Natural killer cell treated with Interleukin-12 subunit alpha and Interleukin-12 subunit beta and Interleukin-15 and Interleukin-18, amount 100 ng/mL, for 72 hours (primary cell): ENCODE results near the gene ITSN1. TPM values are rescaled to one million over a fixed set of nuclear protein-coding genes. Genes with fewer than 3 reads are reported as not detected.
"Not testable (repeated sequence)": the region's sequence is repeated elsewhere in the genome, so short reads cannot be mapped to it uniquely, and the experiment has no call there.

Source experiments
- ATAC-seq, 2 donors: fragments of 150-1000 bp; cut with Tn5 transposase in 1 of 2; sonication (Bioruptor Pico), chemical (Tn5 transposase) in 1 of 2; 2 replicates each; pipeline ENCODE4 v1.10.0; 2021
- DNase-seq: peaks from one replicate; pipeline ENCODE4 v3.0.0; 2022; ENCODE audit warnings: low spot score
- H3K27ac Mint-ChIP-seq, 2 donors: 1 replicate in 1 of 2; 2 replicates in 1 of 2; pipeline ENCODE4 v1.8.0; 2022; ENCODE audit warnings: mixed read lengths in 2 of 2, mild to moderate bottlenecking in 1 of 2, moderate library complexity in 1 of 2
- H3K27me3 Mint-ChIP-seq, 2 donors: 1 replicate in 1 of 2; 2 replicates in 1 of 2; pipeline ENCODE4 v1.8.0; 2022; ENCODE audit warnings: mixed read lengths in 2 of 2
- H3K36me3 Mint-ChIP-seq: one replicate; pipeline ENCODE4 v1.8.0; 2022; ENCODE audit warnings: mixed read lengths
- H3K4me1 Mint-ChIP-seq, 2 donors: 1 replicate in 1 of 2; 2 replicates in 1 of 2; pipeline ENCODE4 v1.8.0; 2022; ENCODE audit warnings: low read depth in 2 of 2, mixed read lengths in 2 of 2, mild to moderate bottlenecking in 1 of 2
- H3K4me3 Mint-ChIP-seq: one replicate; pipeline ENCODE4 v1.8.0; 2022; ENCODE audit warnings: mixed read lengths
- H3K9me3 Mint-ChIP-seq: 2 replicates; pipeline ENCODE4 v1.8.0; 2022; ENCODE audit warnings: mixed read lengths
- total RNA-seq, 2 donors: library from RNA; stranded (reverse); gene quantifications; one replicate each; pipeline ENCODE4 v1.2.3, GENCODE V29; 2022

The ITSN1 gene
- total RNA-seq, 2 donors from 2014 or later = 4.0 to 8.1 TPM

GRCh38 chr21:33864150-33864549 is 221.8 kb downstream of the ITSN1 start:
- H3K27me3 Mint-ChIP-seq = peaks cover 5 to 7% of the 10 kb centered on the region in 2 donors
- H3K36me3 Mint-ChIP-seq = no peaks in the 10 kb centered on the region
- DNase-seq = no peak
- H3K9me3 Mint-ChIP-seq = no peaks in the 10 kb centered on the region
- ATAC-seq = no peak
- no peak overlapping the region for H3K27ac Mint-ChIP-seq
- peaks cover 3 to 4% of the 10 kb centered on the region in 2 donors for H3K4me1 Mint-ChIP-seq
- no peak overlapping the region for H3K4me3 Mint-ChIP-seq

GRCh38 chr21:33865176-33865575 is 222.9 kb downstream of the ITSN1 start:
- no peak for DNase-seq
- H3K9me3 Mint-ChIP-seq = no peaks in the 10 kb centered on the region
- H3K36me3 Mint-ChIP-seq = no peaks in the 10 kb centered on the region
- H3K27ac Mint-ChIP-seq = no peak overlapping the region
- peaks cover 3 to 4% of the 10 kb centered on the region in 2 donors for H3K4me1 Mint-ChIP-seq
- no peak for ATAC-seq
- H3K4me3 Mint-ChIP-seq = no peak overlapping the region
- H3K27me3 Mint-ChIP-seq = peaks cover 2 to 7% of the 10 kb centered on the region in 2 donors

GRCh38 chr21:33865996-33866575 is 223.8 kb downstream of the ITSN1 start:
- H3K27me3 Mint-ChIP-seq = peaks cover 2 to 7% of the 10 kb centered on the region in 2 donors
- H3K27ac Mint-ChIP-seq = no peak overlapping the region
- peaks cover 3 to 4% of the 10 kb centered on the region in 2 donors for H3K4me1 Mint-ChIP-seq
- ATAC-seq (no peak), DNase-seq (no peak)
- no peaks in the 10 kb centered on the region for H3K36me3 Mint-ChIP-seq
- H3K4me3 Mint-ChIP-seq = no peak overlapping the region
- no peaks in the 10 kb centered on the region for H3K9me3 Mint-ChIP-seq

- H3K27me3 Mint-ChIP-seq = peaks cover 2 to 7% of the 10 kb centered on the region in 2 donors
- ATAC-seq = no peak
- no peaks in the 10 kb centered on the region for H3K9me3 Mint-ChIP-seq
- H3K36me3 Mint-ChIP-seq = no peaks in the 10 kb centered on the region
- no peak for DNase-seq
- H3K4me1 Mint-ChIP-seq = peaks cover 3 to 4% of the 10 kb centered on the region in 2 donors
- no peak overlapping the region for H3K4me3 Mint-ChIP-seq
- no peak overlapping the region for H3K27ac Mint-ChIP-seq
Measured at GRCh38 chr21:33866826-33867225, 224.5 kb downstream of the ITSN1 start.

GRCh38 chr21:33867868-33868267 is 225.6 kb downstream of the ITSN1 start:
- not testable (repeated sequence) for ATAC-seq, DNase-seq, H3K4me1 Mint-ChIP-seq, H3K27me3 Mint-ChIP-seq, H3K36me3 Mint-ChIP-seq, H3K9me3 Mint-ChIP-seq
- peak overlapping the region in 1 of 2 donors; percentile 70 for H3K27ac Mint-ChIP-seq
- H3K4me3 Mint-ChIP-seq = peak overlapping the region; percentile 79

- Mint-ChIP-seq H3K4me1 (peaks cover 3 to 4% of the 10 kb centered on the region in 2 donors), H3K36me3 (no peaks in the 10 kb centered on the region), H3K4me3 (no peak overlapping the region), H3K27me3 (peaks cover 0 to 2% of the 10 kb centered on the region in 2 donors), H3K27ac (no peak overlapping the region), H3K9me3 (no peaks in the 10 kb centered on the region)
- DNase-seq = no peak
- no peak for ATAC-seq
Measured at GRCh38 chr21:33869873-33870272, 227.6 kb downstream of the ITSN1 start.

GRCh38 chr21:33870768-33871167 is 228.5 kb downstream of the ITSN1 start:
- Mint-ChIP-seq H3K9me3 (no peaks in the 10 kb centered on the region), H3K27ac (no peak overlapping the region), H3K36me3 (no peaks in the 10 kb centered on the region), H3K27me3 (peaks cover 0 to 4% of the 10 kb centered on the region in 2 donors), H3K4me3 (no peak overlapping the region), H3K4me1 (peaks cover 3 to 4% of the 10 kb centered on the region in 2 donors)
- DNase-seq = no peak
- ATAC-seq = no peak

GRCh38 chr21:33871171-33871570 is 228.9 kb downstream of the ITSN1 start:
- Mint-ChIP-seq H3K27ac (no peak overlapping the region), H3K4me3 (no peak overlapping the region), H3K27me3 (peaks cover 3 to 8% of the 10 kb centered on the region in 2 donors), H3K9me3 (no peaks in the 10 kb centered on the region), H3K36me3 (no peaks in the 10 kb centered on the region), H3K4me1 (peaks cover 3 to 4% of the 10 kb centered on the region in 2 donors)
- DNase-seq (no peak), ATAC-seq (no peak)

- Mint-ChIP-seq H3K4me1 (no peaks in the 10 kb centered on the region), H3K4me3 (no peak overlapping the region), H3K27ac (no peak overlapping the region), H3K27me3 (peaks cover 11 to 13% of the 10 kb centered on the region in 2 donors), H3K9me3 (no peaks in the 10 kb centered on the region), H3K36me3 (no peaks in the 10 kb centered on the region)
- DNase-seq (no peak), ATAC-seq (no peak)
Measured at GRCh38 chr21:33872881-33873515, 230.7 kb downstream of the ITSN1 start.

GRCh38 chr21:33874161-33874560 is 231.9 kb downstream of the ITSN1 start:
- ATAC-seq (no peak), DNase-seq (no peak)
- H3K4me3 Mint-ChIP-seq = no peak overlapping the region
- H3K9me3 Mint-ChIP-seq = no peaks in the 10 kb centered on the region
- H3K4me1 Mint-ChIP-seq = no peaks in the 10 kb centered on the region
- H3K36me3 Mint-ChIP-seq = no peaks in the 10 kb centered on the region
- H3K27ac Mint-ChIP-seq = no peak overlapping the region
- peaks cover 14 to 19% of the 10 kb centered on the region in 2 donors for H3K27me3 Mint-ChIP-seq

GRCh38 chr21:33875026-33875695 is 232.9 kb downstream of the ITSN1 start:
- Mint-ChIP-seq H3K4me3 (no peak overlapping the region), H3K9me3 (no peaks in the 10 kb centered on the region), H3K4me1 (no peaks in the 10 kb centered on the region), H3K27me3 (peaks cover 14 to 19% of the 10 kb centered on the region in 2 donors), H3K27ac (no peak overlapping the region), H3K36me3 (no peaks in the 10 kb centered on the region)
- ATAC-seq = no peak
- no peak for DNase-seq

GRCh38 chr21:33878824-33879223 is 236.5 kb downstream of the ITSN1 start:
- H3K27me3 Mint-ChIP-seq = peaks cover 14 to 19% of the 10 kb centered on the region in 2 donors
- ATAC-seq = no peak

GRCh38 chr21:33880626-33881025 is 238.3 kb downstream of the ITSN1 start:
- ATAC-seq (no peak), DNase-seq (no peak)
- Mint-ChIP-seq H3K9me3 (no peaks in the 10 kb centered on the region), H3K27me3 (peaks cover 24 to 31% of the 10 kb centered on the region in 2 donors), H3K4me1 (no peaks in the 10 kb centered on the region), H3K27ac (no peak overlapping the region), H3K4me3 (no peak overlapping the region), H3K36me3 (no peaks in the 10 kb centered on the region)

More at GRCh38 chr21:33878824-33879223, 236.5 kb downstream of the ITSN1 start:
- H3K36me3 Mint-ChIP-seq = no peaks in the 10 kb centered on the region
- no peak for DNase-seq
- no peaks in the 10 kb centered on the region for H3K9me3 Mint-ChIP-seq
- H3K4me1 Mint-ChIP-seq = no peaks in the 10 kb centered on the region
- H3K27ac Mint-ChIP-seq = no peak overlapping the region
- H3K4me3 Mint-ChIP-seq = no peak overlapping the region
